Kidney epithelial cell (primary cell): ENCODE data around the gene ANKRD40. TPM values are rescaled to one million over a fixed set of nuclear protein-coding genes. Genes with fewer than 3 reads are reported as not detected.
"Not testable (repeated sequence)": the region's sequence is repeated elsewhere in the genome, so short reads cannot be mapped to it uniquely, and the experiment has no call there.

ENCODE experiments used
- DNase-seq: peaks from one replicate; pipeline ENCODE4 v3.0.0-alpha.2; 2010; ENCODE audit warnings: low read depth
- H3K27me3 ChIP-seq: 2 replicates; pipeline ENCODE4 v1.6.0; 2011; ENCODE audit warnings: low read length; ENCODE audit not compliant: control insufficient read depth, insufficient read depth
- H3K36me3 ChIP-seq: 2 replicates; pipeline ENCODE4 v1.5.1; 2011; ENCODE audit warnings: low read length; ENCODE audit not compliant: control insufficient read depth, insufficient read depth
- H3K4me3 ChIP-seq: 2 replicates; pipeline ENCODE4 v1.5.1; 2011; ENCODE audit warnings: low read depth, mild to moderate bottlenecking, control low read depth, low read length
- CTCF ChIP-seq: IDR thresholded peaks from 2 replicates; pipeline ENCODE4 v1.5.1; 2011; ENCODE audit warnings: mild to moderate bottlenecking, moderate library complexity, low read length, control low read depth, inconsistent platforms; ENCODE audit not compliant: insufficient read depth, poor library complexity, severe bottlenecking
- total RNA-seq: library from RNA; depleted of rRNA; stranded (reverse); fragments of >200 nt; gene quantifications from 2 replicates; pipeline ENCODE4 v1.2.3, GENCODE V29; 2015

Gene ANKRD40
- total RNA-seq, 1 donor from 2014 or later = 30.7 TPM

DNA sequence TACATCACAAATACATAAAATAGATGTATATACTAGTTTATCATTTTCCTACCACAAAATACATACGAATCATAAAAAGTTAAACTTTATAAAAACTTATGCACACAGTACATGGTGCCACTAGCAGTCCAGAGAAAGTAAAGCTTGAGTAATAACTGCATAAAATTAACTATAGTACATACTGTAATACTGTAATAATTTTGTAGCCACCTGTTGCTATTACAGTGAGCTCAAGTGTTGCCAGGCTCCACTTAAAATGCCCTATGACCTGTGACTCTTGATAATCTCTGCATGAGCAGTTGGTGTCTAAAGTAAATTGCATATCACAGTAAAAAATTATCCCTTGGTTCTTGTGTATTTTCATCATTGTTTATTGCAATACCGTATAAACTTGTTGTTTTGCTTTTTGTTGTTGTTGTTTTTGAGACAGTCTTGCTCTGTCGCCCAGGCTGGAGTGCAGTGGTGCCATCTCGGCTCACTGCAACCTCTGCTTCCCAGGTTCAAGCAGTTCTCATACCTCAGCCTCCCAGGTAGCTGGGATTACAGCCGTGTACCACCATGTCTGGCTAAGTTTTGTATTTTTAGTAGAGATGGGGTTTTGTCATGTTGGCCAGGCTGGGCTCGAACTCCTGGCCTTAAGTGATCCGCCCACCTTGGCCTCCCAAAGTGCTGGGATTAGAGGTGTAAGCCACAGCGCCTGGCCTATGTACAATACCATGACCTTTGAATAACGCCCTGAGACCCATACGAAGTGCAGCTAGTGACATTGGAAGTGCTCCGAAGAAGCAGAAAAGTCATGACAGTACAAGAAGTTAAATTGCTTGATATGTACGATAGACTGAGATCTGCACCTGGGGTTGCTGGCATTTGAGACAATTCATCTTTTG lies 18.3 kb upstream of the ANKRD40 start:
- no peak for TF ChIP-seq CTCF
- no peak for DNase-seq
- no peaks in the 10 kb centered on the region for H3K36me3 ChIP-seq

DNA sequence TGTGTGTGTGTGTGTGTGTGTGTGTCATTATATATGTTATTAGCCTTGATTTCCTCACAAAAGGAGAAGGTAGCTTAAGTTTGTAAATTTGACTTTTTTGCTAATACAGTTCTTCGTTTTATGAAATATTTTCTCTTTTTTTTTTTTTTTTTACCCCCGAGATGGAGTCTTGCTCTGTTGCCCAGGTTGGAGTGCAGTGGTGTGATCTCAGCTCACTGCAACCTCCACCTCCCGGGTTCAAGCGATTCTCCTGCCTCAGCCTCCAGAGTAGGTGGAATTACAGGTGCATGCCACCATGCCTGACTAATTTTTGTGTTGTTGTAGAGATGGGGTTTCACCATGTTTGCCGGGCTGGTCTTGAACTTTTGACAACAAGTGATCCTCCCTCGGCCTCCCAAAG lies 16.9 kb upstream of the ANKRD40 start:
- not testable (repeated sequence) for H3K4me3 ChIP-seq, DNase-seq, H3K27me3 ChIP-seq, H3K36me3 ChIP-seq

More for the DNA sequence above, 18.3 kb upstream of the ANKRD40 start:
- Histone ChIP-seq H3K27me3 (no peaks in the 10 kb centered on the region), H3K4me3 (no peak overlapping the region)

DNA sequence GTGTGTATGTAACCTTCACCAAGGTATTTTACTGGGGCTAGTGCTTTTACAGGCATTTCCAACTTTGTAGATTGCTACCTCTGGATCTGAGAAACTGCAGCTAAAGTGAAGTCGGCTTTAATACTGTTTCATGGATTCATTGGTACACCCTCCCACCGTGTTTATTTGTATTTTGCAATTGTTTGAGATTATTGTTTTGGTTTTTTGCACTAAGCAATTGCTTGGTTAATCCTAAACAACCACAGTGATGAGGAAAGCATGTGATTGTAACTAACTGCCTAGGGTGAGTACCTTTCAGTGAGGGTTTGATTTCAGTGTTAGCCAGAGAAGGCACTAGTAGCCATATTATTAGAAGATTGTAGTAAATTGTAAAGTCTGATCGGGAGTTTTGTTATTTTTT lies 15.0 kb upstream of the ANKRD40 start:
- no peaks in the 10 kb centered on the region for H3K36me3 ChIP-seq
- DNase-seq = no peak
- no peaks in the 10 kb centered on the region for H3K27me3 ChIP-seq
- no peak overlapping the region for H3K4me3 ChIP-seq
- TF ChIP-seq CTCF = no peak

GRCh38 chr17:50721194-50722010 lies 13.7 kb upstream of the ANKRD40 start:
- Histone ChIP-seq H3K36me3 (no peaks in the 10 kb centered on the region), H3K4me3 (peak overlapping the region; percentile 79), H3K27me3 (no peaks in the 10 kb centered on the region)
- DNase-seq = no peak
- TF ChIP-seq CTCF = no peak

GRCh38 chr17:50719924-50720794 lies 12.4 kb upstream of the ANKRD40 start:
- TF ChIP-seq CTCF = no peak
- DNase-seq = no peak
- Histone ChIP-seq H3K36me3 (no peaks in the 10 kb centered on the region), H3K4me3 (peak overlapping the region; percentile 79), H3K27me3 (no peaks in the 10 kb centered on the region)
